Measurements from ENCODE around the gene KDM5C. TPM values are rescaled to one million over a fixed set of nuclear protein-coding genes. Genes with fewer than 3 reads are reported as not detected.

Gene KDM5C
- total RNA-seq, 6 experiments from 2014 or later, result 27.9 to 61.6 (median 50.6) TPM

DNA sequence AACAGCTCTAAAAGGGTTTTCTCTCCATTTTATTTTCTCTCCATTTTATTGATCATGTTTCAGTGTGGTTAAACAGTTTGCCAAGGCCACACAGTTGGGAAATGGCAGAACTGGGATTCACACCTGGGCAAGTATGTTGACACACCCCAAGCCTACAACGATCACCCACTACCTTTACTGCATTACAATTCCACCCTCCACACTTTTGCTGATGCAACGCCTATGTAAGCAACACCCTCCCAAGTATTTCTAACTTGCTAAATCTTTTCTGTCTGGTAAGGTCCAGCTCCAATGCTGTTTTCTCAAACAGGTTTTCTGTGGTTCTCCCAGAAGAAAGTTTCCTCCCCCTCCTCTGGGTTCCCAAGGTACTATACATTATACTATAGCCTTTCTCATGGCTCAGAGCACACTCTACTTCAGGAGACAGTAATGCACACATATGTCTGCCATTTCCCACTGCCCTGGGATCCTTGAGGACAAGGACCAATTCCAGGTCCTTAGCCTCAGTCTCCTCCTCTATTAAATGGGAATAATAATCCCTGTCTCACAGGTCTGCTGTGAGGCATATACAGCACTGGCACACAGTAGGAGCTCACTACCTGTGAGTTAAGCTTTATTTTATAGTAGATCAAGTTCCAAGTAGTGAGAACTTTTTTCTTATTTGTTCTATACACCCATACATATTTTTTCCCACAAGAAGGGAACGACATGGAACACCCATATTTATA is 28.4 kb upstream of the KDM5C start:
- Histone ChIP-seq H3K4me1 (no peaks in the 10 kb centered on the region), H3K9me3 (no peaks in the 10 kb centered on the region), H3K4me3 (no peak overlapping the region), H3K27me3 (no peaks in the 10 kb centered on the region), H3K27ac (no peak overlapping the region), H3K36me3 (no peaks in the 10 kb centered on the region)
- 65% methylated on average over 3 of the region's 3 CpGs for WGBS (ENCODE audit: insufficient coverage, low coverage, low lambda C conversion rate, missing lambda C conversion rate)
- intact Hi-C loops (cut with DNase I), result no loop called here
- DNase-seq (no peak), ATAC-seq (no peak)
- TF ChIP-seq CTCF (IDR thresholded peaks at IDR 0.05) (no peak), POLR2A (IDR thresholded peaks at IDR 0.05) (no peak)

- WGBS (ENCODE audit: insufficient coverage, low coverage, low lambda C conversion rate, missing lambda C conversion rate), result 50% methylated on average over 2 of the region's 2 CpGs
These were observed 26.3 kb upstream of the KDM5C start for GRCh38 chrX:53251307-53251706.

DNA sequence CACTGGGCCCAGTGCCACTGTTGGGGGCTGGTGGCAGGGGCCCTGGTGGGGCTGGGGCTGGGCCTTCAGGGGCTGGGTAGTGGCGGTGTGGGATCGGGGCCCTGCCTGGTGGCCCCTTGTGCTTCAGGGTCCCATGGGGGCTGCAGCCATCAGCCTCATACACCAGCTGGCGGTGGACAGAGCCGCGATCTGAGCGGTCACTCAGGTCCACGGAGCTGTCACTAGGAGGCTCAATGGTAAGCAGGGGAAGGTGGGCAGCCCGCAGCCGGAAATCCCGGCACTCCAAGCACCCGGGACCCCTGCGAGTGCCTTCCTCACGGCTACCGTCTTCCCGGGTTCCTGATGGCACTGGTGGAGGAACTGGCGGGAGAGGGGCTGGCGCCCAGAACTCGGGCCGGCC is 25.5 kb upstream of the KDM5C start:
- ATAC-seq (no peak), DNase-seq (no peak)
- TF ChIP-seq POLR2A (IDR thresholded peaks at IDR 0.05) (no peak), CTCF (IDR thresholded peaks at IDR 0.05) (no peak)
- intact Hi-C loops (cut with DNase I), result no loop called here
- no peaks in the 10 kb centered on the region for H3K27me3 ChIP-seq
- no peak overlapping the region for H3K4me3 ChIP-seq
- H3K36me3 ChIP-seq, result no peaks in the 10 kb centered on the region
- H3K4me1 ChIP-seq, result no peaks in the 10 kb centered on the region
- H3K9me3 ChIP-seq, result no peaks in the 10 kb centered on the region
- 85% methylated on average over 8 of the region's 19 CpGs for WGBS (ENCODE audit: insufficient coverage, low coverage, low lambda C conversion rate, missing lambda C conversion rate)
- no peak overlapping the region for H3K27ac ChIP-seq

More at GRCh38 chrX:53251307-53251706, 26.3 kb upstream of the KDM5C start:
- DNase-seq (no peak), ATAC-seq (no peak)
- TF ChIP-seq POLR2A (IDR thresholded peaks at IDR 0.05) (no peak), CTCF (IDR thresholded peaks at IDR 0.05) (no peak)
- Histone ChIP-seq H3K27ac (no peak overlapping the region), H3K36me3 (no peaks in the 10 kb centered on the region), H3K27me3 (no peaks in the 10 kb centered on the region), H3K4me1 (no peaks in the 10 kb centered on the region), H3K4me3 (no peak overlapping the region), H3K9me3 (no peaks in the 10 kb centered on the region)
- intact Hi-C loops (cut with DNase I), result no loop called here

DNA sequence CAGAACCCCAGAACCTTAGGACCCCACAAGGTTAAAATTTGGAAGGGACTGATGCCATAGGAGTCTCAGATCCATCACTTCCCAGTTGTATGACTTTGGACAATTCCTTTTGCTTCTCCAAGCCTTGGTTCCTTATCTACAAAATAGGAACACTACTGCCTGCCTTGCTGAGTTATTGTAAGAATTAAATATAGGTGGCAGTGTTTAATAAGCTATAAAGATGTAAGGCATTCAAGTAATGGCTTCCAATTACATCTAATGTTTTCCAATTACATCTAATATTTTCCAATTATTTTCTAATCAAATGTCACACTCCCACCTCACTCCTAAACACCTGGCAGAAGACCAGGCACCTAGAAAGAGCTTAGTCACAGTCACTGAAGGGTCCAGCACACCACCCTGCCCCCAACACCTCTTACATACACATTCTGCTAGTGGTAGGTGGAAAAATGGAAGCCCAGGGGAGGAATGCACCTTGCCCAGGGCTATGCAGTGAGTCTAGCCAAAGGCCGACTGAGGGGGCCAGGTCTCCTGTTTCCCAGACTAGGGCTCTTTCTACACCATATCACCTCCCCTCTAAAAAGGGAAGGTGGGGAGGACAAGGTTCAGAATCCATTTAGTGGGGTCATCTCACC is 24.5 kb upstream of the KDM5C start:
- Histone ChIP-seq H3K4me3 (no peak overlapping the region), H3K36me3 (no peaks in the 10 kb centered on the region), H3K27ac (no peak overlapping the region), H3K9me3 (no peaks in the 10 kb centered on the region), H3K4me1 (no peaks in the 10 kb centered on the region), H3K27me3 (no peaks in the 10 kb centered on the region)
- WGBS (ENCODE audit: insufficient coverage, low coverage, low lambda C conversion rate, missing lambda C conversion rate), result 80% methylated on average over 1 of the region's 1 CpG
- intact Hi-C loops (cut with DNase I), result no loop called here
- DNase-seq, result no peak
- no peak for ATAC-seq
- no peak for TF ChIP-seq CTCF (IDR thresholded peaks at IDR 0.05)
- TF ChIP-seq POLR2A (IDR thresholded peaks at IDR 0.05), result no peak
